ENCODE data around the gene SERPINB8.

Gene SERPINB8

GRCh38 chr18:64026350-64026749 is 56.5 kb downstream of the SERPINB8 start:
- no peak overlapping the region for H3K4me3 ChIP-seq (ENCODE audit: low read length in 2 of 2)
- no peaks in the 10 kb centered on the region for H3K79me1 ChIP-seq (ENCODE audit: low read depth, low read length)
- no peak overlapping the region for H2AK5ac ChIP-seq (ENCODE audit: low read depth, low read length)
- H2BK12ac ChIP-seq (ENCODE audit: low read length) = no peak overlapping the region
- no peak for DNase-seq (ENCODE audit: low spot score)
- no peak overlapping the region for H4K91ac ChIP-seq (ENCODE audit: low read depth, low read length, poor library complexity)
- no peak overlapping the region for H2BK5ac ChIP-seq (ENCODE audit: low read length)
- H3K9me3 ChIP-seq (replicated peaks in 1 of 2; ENCODE audit: control insufficient read depth in 2 of 2, insufficient read depth in 1 of 2, low read depth in 1 of 2, low read length in 2 of 2) = no peaks in the 10 kb centered on the region
- H3K4me2 ChIP-seq (ENCODE audit: insufficient read depth, low read length, poor library complexity, severe bottlenecking) = no peak overlapping the region
- H3K14ac ChIP-seq (ENCODE audit: low read length) = peak overlapping the region; percentile 21
- no peak overlapping the region for H3K4ac ChIP-seq (ENCODE audit: low read length)
- no peak overlapping the region for H4K8ac ChIP-seq (ENCODE audit: low read depth, low read length)
- 100% methylated on average over 1 of the region's 20 CpGs; no CpG with 5 or more reads in 1 of the 2 donors for WGBS, 2 donors (ENCODE audit: extremely low coverage in 2 of 2, insufficient read length in 2 of 2, insufficient replicate concordance in 1 of 2)
- no peak overlapping the region for H3K9ac ChIP-seq (ENCODE audit: low read depth, low read length, poor library complexity)
- H3K18ac ChIP-seq (ENCODE audit: low read length) = no peak overlapping the region
- H3K27ac ChIP-seq (replicated peaks; ENCODE audit: low read length) = no peak overlapping the region
- H3K36me3 ChIP-seq (replicated peaks in 1 of 2; ENCODE audit: control insufficient read depth in 2 of 2, insufficient read depth in 2 of 2, low read length in 2 of 2) = no peaks in the 10 kb centered on the region
- H3K4me1 ChIP-seq (ENCODE audit: control insufficient read depth in 2 of 2, insufficient read depth in 1 of 2, low read depth in 1 of 2, low read length in 2 of 2) = no peaks in the 10 kb centered on the region
- no peak overlapping the region for H2BK15ac ChIP-seq (ENCODE audit: low read length)
- H2AFZ ChIP-seq (ENCODE audit: low read length) = no peak overlapping the region
- no peak overlapping the region for H2BK120ac ChIP-seq (ENCODE audit: low read depth, low read length)
- H3K27me3 ChIP-seq (ENCODE audit: control insufficient read depth in 3 of 3, insufficient read depth in 3 of 3, low read depth in 1 of 3, low read length in 3 of 3) = peaks cover 0 to under 1% (median 0%) of the 10 kb centered on the region in 3 experiments
- H3K23ac ChIP-seq (ENCODE audit: low read depth, low read length, poor library complexity) = no peak overlapping the region

GRCh38 chr18:64027931-64028695 is 58.2 kb downstream of the SERPINB8 start:
- no peak overlapping the region for H3K27ac ChIP-seq (replicated peaks; ENCODE audit: low read length)
- no peak overlapping the region for H4K91ac ChIP-seq (ENCODE audit: low read depth, low read length, poor library complexity)
- H3K14ac ChIP-seq (ENCODE audit: low read length) = no peak overlapping the region
- no peaks in the 10 kb centered on the region for H3K9me3 ChIP-seq (replicated peaks in 1 of 2; ENCODE audit: control insufficient read depth in 2 of 2, insufficient read depth in 1 of 2, low read depth in 1 of 2, low read length in 2 of 2)
- no peak overlapping the region for H3K23ac ChIP-seq (ENCODE audit: low read depth, low read length, poor library complexity)
- no peak overlapping the region for H2BK15ac ChIP-seq (ENCODE audit: low read length)
- H3K4ac ChIP-seq (ENCODE audit: low read length) = no peak overlapping the region
- no peak overlapping the region for H2BK5ac ChIP-seq (ENCODE audit: low read length)
- no peak overlapping the region for H3K18ac ChIP-seq (ENCODE audit: low read length)
- WGBS, 2 donors (ENCODE audit: extremely low coverage in 2 of 2, insufficient read length in 2 of 2, insufficient replicate concordance in 1 of 2) = no CpG with 5 or more reads among the region's 4 CpGs
- no peak overlapping the region for H3K4me3 ChIP-seq (ENCODE audit: low read length in 2 of 2)
- no peak overlapping the region for H3K9ac ChIP-seq (ENCODE audit: low read depth, low read length, poor library complexity)
- no peak overlapping the region for H2AFZ ChIP-seq (ENCODE audit: low read length)
- H3K4me1 ChIP-seq (ENCODE audit: control insufficient read depth in 2 of 2, insufficient read depth in 1 of 2, low read depth in 1 of 2, low read length in 2 of 2) = peaks cover 0 to 1% of the 10 kb centered on the region in 2 donors
- H2BK12ac ChIP-seq (ENCODE audit: low read length) = no peak overlapping the region
- no peak overlapping the region for H2BK120ac ChIP-seq (ENCODE audit: low read depth, low read length)
- H2AK5ac ChIP-seq (ENCODE audit: low read depth, low read length) = no peak overlapping the region
- H3K27me3 ChIP-seq (ENCODE audit: control insufficient read depth in 3 of 3, insufficient read depth in 3 of 3, low read depth in 1 of 3, low read length in 3 of 3) = peaks cover 0 to 3% (median 0%) of the 10 kb centered on the region in 3 experiments
- DNase-seq (ENCODE audit: low spot score) = no peak
- no peak overlapping the region for H4K8ac ChIP-seq (ENCODE audit: low read depth, low read length)
- H3K79me1 ChIP-seq (ENCODE audit: low read depth, low read length) = no peaks in the 10 kb centered on the region
- H3K36me3 ChIP-seq (replicated peaks in 1 of 2; ENCODE audit: control insufficient read depth in 2 of 2, insufficient read depth in 2 of 2, low read length in 2 of 2) = no peaks in the 10 kb centered on the region
- H3K4me2 ChIP-seq (ENCODE audit: insufficient read depth, low read length, poor library complexity, severe bottlenecking) = no peak overlapping the region

- Histone ChIP-seq H3K9ac (ENCODE audit: low read depth, low read length, poor library complexity) (no peak overlapping the region), H3K14ac (ENCODE audit: low read length) (no peak overlapping the region), H3K4me2 (ENCODE audit: insufficient read depth, low read length, poor library complexity, severe bottlenecking) (no peak overlapping the region), H2AFZ (ENCODE audit: low read length) (no peak overlapping the region), H3K9me3 (replicated peaks in 1 of 2; ENCODE audit: control insufficient read depth in 2 of 2, insufficient read depth in 1 of 2, low read depth in 1 of 2, low read length in 2 of 2) (no peaks in the 10 kb centered on the region), H3K79me1 (ENCODE audit: low read depth, low read length) (no peaks in the 10 kb centered on the region), H4K8ac (ENCODE audit: low read depth, low read length) (no peak overlapping the region), H3K4me3 (ENCODE audit: low read length in 2 of 2) (no peak overlapping the region), H3K23ac (ENCODE audit: low read depth, low read length, poor library complexity) (no peak overlapping the region), H2BK12ac (ENCODE audit: low read length) (no peak overlapping the region), H3K27ac (replicated peaks; ENCODE audit: low read length) (no peak overlapping the region), H4K91ac (ENCODE audit: low read depth, low read length, poor library complexity) (no peak overlapping the region), H3K18ac (ENCODE audit: low read length) (no peak overlapping the region), H2BK15ac (ENCODE audit: low read length) (no peak overlapping the region), H3K27me3 (ENCODE audit: control insufficient read depth in 3 of 3, insufficient read depth in 3 of 3, low read depth in 1 of 3, low read length in 3 of 3) (peaks cover 0 to 3% (median 0%) of the 10 kb centered on the region in 3 experiments), H2BK5ac (ENCODE audit: low read length) (no peak overlapping the region), H3K4ac (ENCODE audit: low read length) (no peak overlapping the region), H2AK5ac (ENCODE audit: low read depth, low read length) (no peak overlapping the region), H2BK120ac (ENCODE audit: low read depth, low read length) (no peak overlapping the region), H3K36me3 (replicated peaks in 1 of 2; ENCODE audit: control insufficient read depth in 2 of 2, insufficient read depth in 2 of 2, low read length in 2 of 2) (no peaks in the 10 kb centered on the region), H3K4me1 (ENCODE audit: control insufficient read depth in 2 of 2, insufficient read depth in 1 of 2, low read depth in 1 of 2, low read length in 2 of 2) (peaks cover 0 to 1% of the 10 kb centered on the region in 2 donors)
- WGBS, 2 donors (ENCODE audit: extremely low coverage in 2 of 2, insufficient read length in 2 of 2, insufficient replicate concordance in 1 of 2) = no CpG with 5 or more reads among the region's 1 CpG
- DNase-seq (ENCODE audit: low spot score) = no peak
These were observed 59.2 kb downstream of the SERPINB8 start for GRCh38 chr18:64029096-64029495.

- H3K9me3 ChIP-seq (replicated peaks in 1 of 2; ENCODE audit: control insufficient read depth in 2 of 2, insufficient read depth in 1 of 2, low read depth in 1 of 2, low read length in 2 of 2) = no peaks in the 10 kb centered on the region
- no peak overlapping the region for H2BK12ac ChIP-seq (ENCODE audit: low read length)
- H3K27me3 ChIP-seq (ENCODE audit: control insufficient read depth in 3 of 3, insufficient read depth in 3 of 3, low read depth in 1 of 3, low read length in 3 of 3) = peaks cover 0 to 3% (median 0%) of the 10 kb centered on the region in 3 experiments
- H3K14ac ChIP-seq (ENCODE audit: low read length) = no peak overlapping the region
- no peaks in the 10 kb centered on the region for H3K36me3 ChIP-seq (replicated peaks in 1 of 2; ENCODE audit: control insufficient read depth in 2 of 2, insufficient read depth in 2 of 2, low read length in 2 of 2)
- H3K18ac ChIP-seq (ENCODE audit: low read length) = no peak overlapping the region
- H2AK5ac ChIP-seq (ENCODE audit: low read depth, low read length) = no peak overlapping the region
- no peak overlapping the region for H3K4ac ChIP-seq (ENCODE audit: low read length)
- H3K23ac ChIP-seq (ENCODE audit: low read depth, low read length, poor library complexity) = no peak overlapping the region
- H3K27ac ChIP-seq (replicated peaks; ENCODE audit: low read length) = no peak overlapping the region
- no peak overlapping the region for H3K4me3 ChIP-seq (ENCODE audit: low read length in 2 of 2)
- no peak overlapping the region for H4K91ac ChIP-seq (ENCODE audit: low read depth, low read length, poor library complexity)
- no peak overlapping the region for H2BK15ac ChIP-seq (ENCODE audit: low read length)
- no CpG with 5 or more reads among the region's 3 CpGs for WGBS, 2 donors (ENCODE audit: extremely low coverage in 2 of 2, insufficient read length in 2 of 2, insufficient replicate concordance in 1 of 2)
- no peaks in the 10 kb centered on the region for H3K79me1 ChIP-seq (ENCODE audit: low read depth, low read length)
- no peak overlapping the region for H2AFZ ChIP-seq (ENCODE audit: low read length)
- H3K4me2 ChIP-seq (ENCODE audit: insufficient read depth, low read length, poor library complexity, severe bottlenecking) = no peak overlapping the region
- no peak overlapping the region for H2BK120ac ChIP-seq (ENCODE audit: low read depth, low read length)
- H4K8ac ChIP-seq (ENCODE audit: low read depth, low read length) = no peak overlapping the region
- no peak for DNase-seq (ENCODE audit: low spot score)
- no peak overlapping the region for H2BK5ac ChIP-seq (ENCODE audit: low read length)
- H3K4me1 ChIP-seq (ENCODE audit: control insufficient read depth in 2 of 2, insufficient read depth in 1 of 2, low read depth in 1 of 2, low read length in 2 of 2) = peaks cover 0 to 1% of the 10 kb centered on the region in 2 donors
- H3K9ac ChIP-seq (ENCODE audit: low read depth, low read length, poor library complexity) = no peak overlapping the region
These were observed 61.5 kb downstream of the SERPINB8 start for GRCh38 chr18:64031411-64031810.

Data from neuronal stem cell (in vitro differentiated cells).